GM21576 (cell line): Measurements from ENCODE around the gene LARP4B.
"Not testable (repeated sequence)": the region's sequence is repeated elsewhere in the genome, so short reads cannot be mapped to it uniquely, and the experiment has no call there.

Source experiments
- ATAC-seq: cut with Tn5 transposase; IDR thresholded peaks from one replicate; pipeline ENCODE4 v1.9.1; 2021; ENCODE audit warnings: mild to moderate bottlenecking, moderate library complexity; ENCODE audit not compliant: unreplicated experiment

LARP4B gene

GRCh38 chr10:958856-959255 lies 27.4 kb upstream of the LARP4B start:
- ATAC-seq, result no peak

GRCh38 chr10:958106-958505 lies 26.6 kb upstream of the LARP4B start:
- ATAC-seq, result no peak

DNA sequence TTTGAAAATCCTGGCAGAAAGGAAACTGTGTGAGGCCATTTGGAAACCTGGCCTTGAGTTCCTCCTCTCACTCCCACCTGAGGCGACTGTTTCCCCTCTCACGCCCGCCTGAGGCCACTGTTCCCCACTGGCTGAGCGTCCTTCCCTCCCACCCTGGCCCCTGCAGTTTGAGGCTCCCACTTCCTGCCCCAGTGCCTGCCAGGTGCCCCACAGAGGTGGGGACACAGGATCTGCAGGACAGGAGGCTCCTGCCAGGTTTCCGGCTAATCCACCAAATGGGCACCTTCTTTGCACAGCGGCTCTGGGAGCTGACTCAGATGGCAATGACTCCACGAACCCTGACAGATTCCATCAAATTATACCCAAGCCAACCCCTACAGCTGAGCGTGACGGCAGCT lies 24.3 kb upstream of the LARP4B start:
- no peak for ATAC-seq

GRCh38 chr10:955127-955819 lies 23.8 kb upstream of the LARP4B start:
- no peak for ATAC-seq

DNA sequence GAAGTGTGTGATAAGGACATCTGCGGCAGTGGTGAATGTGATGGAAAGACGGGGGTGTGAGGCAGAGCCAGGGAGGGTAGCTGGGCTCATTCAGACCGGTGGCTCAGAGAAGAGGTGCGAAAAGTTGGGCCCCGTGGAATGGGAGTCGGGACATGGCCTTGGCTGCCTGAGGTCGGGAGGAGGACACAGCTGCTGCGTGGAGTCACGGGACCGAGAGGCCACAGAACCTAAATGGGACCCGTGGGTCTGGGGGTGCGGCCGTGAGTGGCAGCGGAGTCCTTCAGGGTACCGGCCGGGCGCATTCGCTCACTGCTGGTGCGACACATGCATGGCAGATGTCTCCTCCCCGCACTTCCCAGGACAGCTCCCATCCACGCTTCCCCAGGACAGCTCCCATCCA lies 22.9 kb upstream of the LARP4B start:
- ATAC-seq, result no peak

DNA sequence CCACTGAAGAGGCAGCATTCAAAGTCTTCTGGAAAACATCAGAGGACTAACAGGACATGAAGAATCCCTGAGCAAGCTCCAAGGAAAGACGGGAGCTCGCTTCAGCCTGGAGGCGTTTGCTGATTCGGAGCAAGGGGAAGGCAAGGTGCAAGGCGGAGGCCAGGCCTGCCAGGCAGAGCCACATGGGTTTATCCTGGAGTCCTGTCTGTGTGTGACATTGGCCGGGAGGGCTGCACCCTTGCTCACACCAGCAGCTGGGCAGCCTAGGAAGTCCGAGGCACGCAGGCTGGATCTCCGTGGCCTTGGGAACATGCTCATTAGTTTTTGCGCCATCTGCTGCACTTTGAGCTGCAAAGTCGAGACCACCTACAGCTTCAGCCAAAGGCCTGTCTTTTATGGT lies 22.3 kb upstream of the LARP4B start:
- no peak for ATAC-seq

DNA sequence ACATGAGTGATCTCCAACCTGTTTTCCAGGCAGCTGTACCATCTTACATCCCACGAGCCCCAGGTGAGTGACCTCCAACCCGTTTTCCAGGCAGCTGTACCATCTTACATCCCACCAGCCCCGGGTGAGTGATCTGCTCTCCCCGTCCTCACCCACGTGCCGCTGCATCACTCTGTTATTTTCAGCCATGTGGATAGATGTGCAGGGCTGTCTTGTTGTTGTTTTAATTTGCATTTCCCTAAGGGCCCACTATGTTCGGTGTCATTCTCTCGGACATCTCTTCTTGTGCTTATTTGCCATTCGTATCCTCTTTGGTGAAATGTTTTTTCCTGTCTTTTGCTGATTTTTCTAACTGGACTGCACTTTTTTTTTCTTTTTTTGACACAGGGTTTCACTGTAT lies 17.9 kb upstream of the LARP4B start:
- ATAC-seq, result no peak

GRCh38 chr10:948347-948746 lies 16.8 kb upstream of the LARP4B start:
- ATAC-seq, result no peak

- ATAC-seq, result no peak
Observed at GRCh38 chr10:947881-948280, 16.4 kb upstream of the LARP4B start.

GRCh38 chr10:947051-947450 lies 15.5 kb upstream of the LARP4B start:
- no peak for ATAC-seq

- ATAC-seq, result no peak
Observed at GRCh38 chr10:945778-946177, 14.3 kb upstream of the LARP4B start.

DNA sequence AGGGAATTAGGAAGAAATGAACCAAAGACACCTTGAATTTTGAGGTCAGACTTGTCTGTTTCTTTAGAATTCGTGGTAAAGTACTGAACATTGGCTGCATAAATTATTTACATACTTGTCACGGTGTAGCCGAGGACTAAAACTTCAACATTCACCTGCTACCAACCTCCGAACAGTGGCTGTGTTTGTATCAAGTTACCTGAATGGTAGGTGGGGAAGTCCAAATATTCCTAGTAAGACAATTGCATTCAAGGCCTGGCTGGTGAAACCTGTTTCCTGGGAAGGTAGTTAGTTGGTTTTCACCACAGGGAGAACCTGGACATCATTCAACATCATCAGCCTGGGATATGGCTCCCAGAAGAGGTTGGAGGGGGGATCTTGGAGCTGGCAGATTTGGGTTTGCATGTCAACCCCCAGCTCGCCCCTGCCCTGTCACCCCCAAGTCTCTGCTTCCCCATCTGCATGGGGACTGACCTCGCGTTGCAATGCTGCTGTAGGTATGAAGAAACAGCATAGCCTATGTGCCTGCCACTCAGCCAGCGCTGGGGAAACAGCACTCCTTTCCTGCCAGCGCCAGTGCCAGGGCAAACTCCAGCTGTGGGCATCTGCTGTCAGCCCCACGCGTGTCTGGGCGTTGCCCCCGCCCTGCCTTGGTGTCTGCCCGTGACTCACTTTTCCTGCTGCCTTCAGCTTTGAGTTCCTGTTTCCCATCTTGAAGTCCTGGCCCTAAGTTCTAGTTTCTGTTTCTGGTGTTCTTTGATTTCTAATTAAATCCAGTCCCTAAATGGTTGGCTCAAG lies 12.7 kb upstream of the LARP4B start:
- ATAC-seq, result peak; percentile 36

GRCh38 chr10:943334-944033 lies 12.0 kb upstream of the LARP4B start:
- ATAC-seq, result peak; percentile 32

DNA sequence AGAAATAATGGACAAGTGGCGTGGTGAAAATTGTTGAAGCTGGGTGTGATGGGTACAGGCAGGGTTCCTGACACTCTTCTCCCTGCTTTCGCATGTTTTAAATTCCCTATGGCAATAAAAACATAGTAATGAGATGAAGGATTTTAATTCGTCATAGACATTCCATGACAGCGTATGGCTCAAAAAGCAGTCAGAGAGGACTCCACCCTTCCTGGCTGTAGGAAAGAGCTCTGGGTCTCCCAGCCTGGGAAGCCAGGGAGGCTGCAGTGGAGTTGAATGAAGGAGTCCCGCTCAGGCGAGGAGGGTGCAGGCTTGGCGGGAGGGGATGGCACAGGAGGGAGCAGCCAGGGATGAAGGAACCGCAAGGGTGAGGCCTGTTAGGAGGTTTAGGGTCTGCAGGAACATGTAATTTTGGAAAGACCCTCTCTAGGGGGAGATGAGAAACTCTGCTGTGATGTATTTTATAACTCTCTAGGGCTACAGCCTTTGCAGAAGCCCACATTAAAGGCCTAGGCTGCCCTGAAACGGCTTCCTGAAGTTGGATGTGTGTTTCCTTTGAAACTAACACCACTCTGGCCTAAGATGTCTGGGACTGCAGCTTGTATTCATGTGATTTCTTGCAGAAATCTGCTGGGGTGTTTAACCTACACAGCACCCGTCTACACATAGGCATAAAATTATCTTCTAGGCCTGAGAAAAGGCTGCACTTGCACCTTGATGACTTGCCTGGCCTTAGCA lies 7.6 kb upstream of the LARP4B start:
- ATAC-seq, result no peak

DNA sequence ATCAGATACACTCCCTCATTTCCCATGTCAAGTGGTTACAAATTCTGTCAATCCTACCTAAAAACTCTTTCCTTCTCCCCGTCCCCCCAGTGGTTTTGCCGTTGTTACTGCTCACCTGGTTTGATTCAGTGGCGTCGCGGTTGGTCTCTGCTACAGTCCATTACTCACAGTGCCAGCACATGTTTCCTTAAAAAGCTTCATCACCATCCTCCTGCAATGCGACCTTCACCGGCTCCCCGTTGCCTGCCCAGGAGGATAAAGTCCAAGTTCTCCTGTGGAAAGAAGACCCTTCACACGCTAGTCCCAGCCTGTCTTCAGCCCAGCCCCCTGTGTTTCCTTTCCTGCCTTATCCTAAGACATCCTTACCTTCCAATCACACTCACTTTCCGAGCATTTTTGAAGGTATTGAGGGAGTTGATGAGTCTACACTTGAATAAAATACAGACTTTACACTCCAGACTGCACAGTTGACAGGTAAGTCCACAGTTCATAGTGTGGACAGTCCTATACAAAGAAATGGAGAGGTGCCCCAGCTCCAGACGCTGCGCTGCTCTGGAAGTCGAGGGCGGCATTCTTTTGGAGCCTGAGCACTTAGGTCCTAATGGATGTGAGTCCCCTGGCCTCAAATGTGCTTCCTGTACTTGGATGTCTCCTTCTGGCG lies 3.4 kb upstream of the LARP4B start:
- no peak for ATAC-seq

- ATAC-seq, result not testable (repeated sequence)
Observed at GRCh38 chr10:934165-934564, 2.7 kb upstream of the LARP4B start.

DNA sequence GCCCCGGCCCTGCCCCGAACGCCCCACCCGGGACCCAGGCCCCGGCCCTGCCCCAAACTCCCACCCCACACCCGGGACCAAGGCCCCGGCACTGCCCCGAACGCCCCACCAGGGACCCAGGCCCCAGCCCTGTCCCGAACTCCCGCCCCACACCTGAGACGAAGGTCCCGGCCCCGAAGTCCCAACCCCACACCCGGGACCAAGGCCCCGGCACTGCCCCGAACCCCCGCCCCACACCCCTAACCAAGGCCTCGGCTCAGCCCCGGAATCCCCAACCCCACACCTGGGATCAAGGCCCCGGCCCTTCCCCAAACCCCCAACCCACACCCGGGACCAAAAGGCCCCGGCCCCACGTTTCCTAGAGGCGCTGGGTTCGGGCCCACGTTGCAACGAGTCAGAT lies 1.1 kb upstream of the LARP4B start:
- ATAC-seq, result no peak

GRCh38 chr10:930625-931325 lies 730 bp downstream of the LARP4B start:
- ATAC-seq, result no peak

DNA sequence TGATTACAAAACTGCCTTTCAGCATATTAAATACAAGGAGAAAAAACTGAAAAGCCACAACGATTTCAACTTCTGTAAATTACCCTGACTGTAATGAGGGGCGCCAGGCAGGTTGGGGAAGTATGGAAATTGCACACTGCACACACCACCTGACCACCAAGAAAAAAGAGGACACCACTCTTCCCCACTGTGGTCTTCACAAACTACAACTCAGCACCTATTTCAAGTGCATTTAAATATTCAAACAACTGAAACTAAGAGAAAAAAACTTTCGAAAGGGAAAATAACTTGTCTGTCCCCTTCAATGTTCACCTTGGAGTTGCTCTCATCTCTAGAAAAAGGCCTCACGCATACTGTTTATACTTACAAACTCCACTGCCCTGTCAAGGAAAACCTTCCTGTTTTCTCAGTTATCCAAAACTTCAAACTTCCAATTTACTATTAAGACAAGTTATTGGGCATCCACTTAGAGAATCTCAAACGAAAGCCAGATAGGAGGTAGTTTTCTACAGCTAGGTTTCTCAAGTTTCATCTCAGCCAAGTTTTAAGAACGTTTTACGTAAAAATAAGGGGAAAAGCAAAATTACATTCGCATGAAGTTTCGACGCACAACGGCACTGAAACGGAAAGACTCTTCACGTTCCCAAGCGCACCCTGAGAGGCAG lies 1.4 kb downstream of the LARP4B start:
- ATAC-seq, result peak; percentile 22

- ATAC-seq, result no peak
Observed at GRCh38 chr10:927131-927530, 4.4 kb downstream of the LARP4B start.
